HUDEP-2 (cell line): Measurements from ENCODE around the gene ALKBH3.
A peak's percentile ranks its signal among the peaks of the same experiment; 100 is the strongest.

Source experiments
- DNase-seq, 76 experiments: peaks; one replicate each; lab custom pipeline; 2025; ENCODE audit not compliant: unreplicated experiment in 76 of 76; lab: John Stamatoyannopoulos, UW

The ALKBH3 gene

DNA sequence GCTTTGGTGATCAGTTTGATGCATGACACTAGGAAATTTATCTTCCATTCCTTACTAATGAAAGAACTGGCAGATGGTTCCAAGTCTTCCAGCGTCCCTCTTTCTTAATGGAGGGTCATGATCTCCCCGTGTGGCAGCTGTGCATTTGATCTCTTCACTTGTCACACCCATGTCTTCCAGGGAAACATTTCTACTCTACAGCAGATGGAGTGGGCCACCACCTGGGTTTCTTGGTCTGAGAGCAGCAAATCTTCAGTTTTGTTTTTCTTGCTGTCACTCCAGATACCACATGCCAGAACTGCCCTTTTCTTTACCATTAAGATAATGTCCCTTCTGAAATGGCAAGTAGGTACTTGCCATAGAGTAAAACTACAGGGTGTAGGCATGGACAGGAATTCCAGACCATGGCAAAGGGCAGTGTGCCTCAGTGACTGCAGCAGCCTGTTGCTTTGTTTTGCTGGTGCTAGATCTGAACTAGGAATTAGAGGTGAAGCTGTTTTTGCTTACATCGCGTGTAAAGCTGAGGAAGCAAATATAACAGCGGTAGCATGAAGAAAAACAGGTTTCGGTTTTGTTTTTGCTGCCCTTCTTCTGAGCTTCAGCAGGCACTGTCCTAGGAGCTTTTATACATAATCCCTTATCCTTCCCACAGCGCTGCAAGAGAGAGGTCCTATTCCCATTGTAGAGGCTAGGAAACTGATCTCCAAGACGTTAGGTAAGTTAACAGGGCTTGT lies 41.1 kb downstream of the ALKBH3 start:
- DNase-seq = no peak

GRCh38 chr11:43922295-43922648 lies 41.6 kb downstream of the ALKBH3 start:
- DNase-seq = no peak

DNA sequence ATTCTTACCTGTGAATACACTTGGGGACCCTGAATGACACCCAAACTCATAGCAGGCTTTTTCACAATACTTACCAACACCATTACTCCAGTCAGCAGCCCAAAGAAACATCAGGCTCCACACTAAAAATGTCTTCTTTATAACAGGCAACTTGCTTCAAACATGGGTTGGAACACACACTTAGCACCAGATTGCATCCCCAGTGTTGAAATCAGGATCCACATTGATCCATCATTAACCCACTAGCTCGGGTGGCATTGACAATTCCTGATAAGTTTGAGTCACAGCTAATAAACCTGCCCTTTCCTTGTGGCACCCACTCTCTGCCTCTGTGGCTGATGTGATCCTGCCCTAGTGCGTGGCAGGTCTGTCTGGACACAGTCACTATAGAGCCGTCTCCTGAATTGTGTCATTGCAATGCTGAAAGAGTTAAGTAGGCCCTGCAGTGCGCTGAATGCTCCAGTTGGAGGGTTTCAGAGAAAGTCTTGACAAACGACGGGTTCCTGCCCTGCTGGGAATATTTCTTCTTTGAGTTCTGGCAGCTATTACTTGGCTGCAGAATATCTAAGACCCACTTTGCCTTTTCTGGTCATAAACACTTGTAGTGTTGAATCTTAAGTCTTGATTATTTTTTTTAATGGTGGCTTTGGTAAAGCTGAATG lies 42.2 kb downstream of the ALKBH3 start:
- no peak for DNase-seq

GRCh38 chr11:43923406-43924111 lies 42.9 kb downstream of the ALKBH3 start:
- DNase-seq = no peak

- no peak for DNase-seq
Measured at GRCh38 chr11:43924112-43924855, 43.7 kb downstream of the ALKBH3 start.

DNA sequence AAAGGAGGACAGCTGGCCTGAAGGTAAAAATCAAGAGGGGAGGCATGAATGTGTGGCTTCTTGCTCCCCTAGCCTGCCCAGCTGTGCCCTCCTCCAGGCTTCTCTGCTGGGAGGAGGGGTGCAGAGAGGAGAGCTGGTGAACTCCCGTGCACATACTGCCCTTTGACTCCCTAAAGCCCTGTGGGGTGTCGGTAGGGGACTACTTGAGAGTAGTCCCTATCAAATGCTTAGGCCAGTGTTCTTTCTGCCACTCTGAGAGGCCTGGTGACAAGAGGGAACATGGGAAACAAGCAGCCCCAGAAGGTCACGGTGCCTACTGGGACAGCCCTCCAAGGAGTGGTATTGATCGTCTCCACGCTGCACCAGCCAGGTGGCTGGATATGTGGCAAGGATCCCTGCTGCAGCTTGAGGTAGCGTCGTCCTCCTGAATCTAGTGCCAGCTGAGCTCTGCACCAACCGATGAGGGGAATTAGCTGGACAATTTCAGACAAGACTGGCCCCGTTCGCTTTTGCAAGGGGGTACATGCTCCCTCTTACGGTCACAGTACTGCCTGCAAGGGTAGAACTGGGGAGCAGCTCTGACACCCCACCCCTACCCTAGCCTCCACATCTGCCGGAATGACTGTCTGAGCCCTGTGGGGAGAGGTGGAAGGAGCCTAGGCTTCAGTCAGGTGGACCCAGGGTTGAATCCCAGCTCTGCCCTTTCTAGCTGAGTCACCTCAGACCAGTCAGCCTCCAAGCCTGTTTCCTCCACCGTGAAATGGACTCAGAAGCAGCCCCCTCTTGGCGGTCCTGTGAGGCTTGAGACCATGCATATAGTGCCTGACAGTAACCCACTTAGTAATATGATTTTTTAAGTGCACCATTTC lies 44.7 kb downstream of the ALKBH3 start:
- no peak for DNase-seq

DNA sequence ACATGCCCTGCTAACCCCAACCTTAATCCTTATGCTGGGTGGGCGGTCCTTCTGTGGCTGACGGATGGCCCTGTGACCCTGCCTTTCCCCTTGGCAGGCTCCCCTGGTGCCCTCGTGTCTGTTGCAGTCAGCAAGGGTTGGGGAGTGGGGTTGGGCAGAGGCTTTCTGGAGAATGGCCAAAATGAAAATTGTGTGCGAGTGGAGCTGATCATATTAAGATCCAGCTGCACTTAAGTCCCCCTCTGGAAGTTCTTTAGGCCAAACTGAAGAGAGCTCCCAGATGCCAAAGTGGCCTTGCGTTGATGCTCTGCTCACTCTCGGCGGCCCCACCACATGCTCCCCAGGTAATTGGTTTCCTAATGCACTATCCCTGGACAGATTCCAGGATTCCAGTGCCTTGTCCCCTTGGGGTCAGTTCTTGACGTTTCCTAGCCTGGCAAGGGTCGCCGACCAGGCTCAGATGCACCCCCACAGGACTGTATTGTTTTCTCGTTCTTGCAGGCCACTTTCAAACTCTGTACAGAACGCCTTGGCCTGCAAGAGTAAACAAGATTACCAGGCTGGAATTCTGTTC lies 45.4 kb downstream of the ALKBH3 start:
- no peak for DNase-seq

GRCh38 chr11:43927070-43927469 lies 46.4 kb downstream of the ALKBH3 start:
- DNase-seq = no peak

GRCh38 chr11:43927925-43928707 lies 47.5 kb downstream of the ALKBH3 start:
- DNase-seq = peak in 31 of 76 experiments; percentile 3 to 69 (median 20)

- DNase-seq = no peak
Measured at GRCh38 chr11:43928721-43929120, 48.1 kb downstream of the ALKBH3 start.

DNA sequence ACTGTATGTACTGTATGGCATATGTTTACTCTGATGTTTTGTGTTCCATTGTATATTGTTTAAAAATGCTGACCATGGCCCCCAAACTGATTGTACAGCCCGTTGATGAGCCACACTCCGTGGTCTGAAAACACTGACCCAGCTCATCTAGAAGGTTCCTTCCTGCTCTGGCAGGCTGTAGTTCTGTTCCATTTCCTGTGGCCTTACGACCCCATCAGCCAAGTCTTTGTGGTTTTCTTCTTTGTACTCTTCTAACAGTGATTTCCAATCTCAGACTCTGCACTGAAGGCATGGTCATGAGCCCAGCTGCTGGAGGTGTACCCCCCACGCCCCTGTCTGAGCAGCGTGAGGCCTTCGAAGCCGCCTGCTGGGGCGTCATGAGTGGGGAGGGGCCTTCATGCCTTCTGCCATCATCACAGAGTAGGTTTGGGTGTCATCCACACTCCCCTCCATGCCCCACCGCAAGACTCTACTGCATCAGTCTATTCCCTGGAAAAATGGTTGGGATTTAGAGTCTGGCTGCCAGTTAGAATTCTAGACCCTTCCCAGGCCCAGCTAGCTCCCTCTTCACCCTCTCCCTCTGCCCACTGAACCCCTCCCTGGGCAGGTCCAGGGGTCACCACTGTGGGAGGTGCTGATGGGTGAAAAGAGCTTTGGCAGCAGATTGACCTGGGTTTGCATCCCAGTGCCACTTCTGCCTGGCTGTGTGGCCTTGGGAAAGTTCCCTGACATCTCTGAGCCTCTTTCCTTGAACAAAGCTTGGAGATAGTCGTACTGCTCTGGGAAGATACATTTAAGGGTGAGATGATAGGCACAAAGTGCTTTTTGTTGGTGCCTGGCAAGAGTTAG lies 50.5 kb downstream of the ALKBH3 start:
- no peak for DNase-seq

- DNase-seq = no peak
Measured at GRCh38 chr11:43931717-43932039, 51.0 kb downstream of the ALKBH3 start.

DNA sequence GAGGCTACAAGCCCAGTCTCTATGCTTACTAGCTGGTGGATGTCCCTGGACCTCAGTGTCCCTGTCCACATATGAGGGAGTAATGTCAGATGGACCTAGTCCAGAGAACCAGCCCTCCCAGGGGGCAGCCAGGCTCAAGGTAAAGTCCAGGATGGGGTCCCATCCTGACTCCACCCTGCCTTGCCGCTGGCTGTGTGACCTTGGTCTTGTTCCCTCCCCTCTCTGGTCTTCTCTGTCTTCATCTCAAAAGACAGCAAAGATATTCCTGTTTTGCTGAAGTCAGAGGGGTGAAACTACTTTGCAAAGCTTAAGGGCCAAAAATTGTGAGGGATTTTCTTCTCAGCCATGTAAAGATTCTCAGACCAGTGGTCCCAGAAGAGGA lies 52.6 kb downstream of the ALKBH3 start:
- DNase-seq = no peak

DNA sequence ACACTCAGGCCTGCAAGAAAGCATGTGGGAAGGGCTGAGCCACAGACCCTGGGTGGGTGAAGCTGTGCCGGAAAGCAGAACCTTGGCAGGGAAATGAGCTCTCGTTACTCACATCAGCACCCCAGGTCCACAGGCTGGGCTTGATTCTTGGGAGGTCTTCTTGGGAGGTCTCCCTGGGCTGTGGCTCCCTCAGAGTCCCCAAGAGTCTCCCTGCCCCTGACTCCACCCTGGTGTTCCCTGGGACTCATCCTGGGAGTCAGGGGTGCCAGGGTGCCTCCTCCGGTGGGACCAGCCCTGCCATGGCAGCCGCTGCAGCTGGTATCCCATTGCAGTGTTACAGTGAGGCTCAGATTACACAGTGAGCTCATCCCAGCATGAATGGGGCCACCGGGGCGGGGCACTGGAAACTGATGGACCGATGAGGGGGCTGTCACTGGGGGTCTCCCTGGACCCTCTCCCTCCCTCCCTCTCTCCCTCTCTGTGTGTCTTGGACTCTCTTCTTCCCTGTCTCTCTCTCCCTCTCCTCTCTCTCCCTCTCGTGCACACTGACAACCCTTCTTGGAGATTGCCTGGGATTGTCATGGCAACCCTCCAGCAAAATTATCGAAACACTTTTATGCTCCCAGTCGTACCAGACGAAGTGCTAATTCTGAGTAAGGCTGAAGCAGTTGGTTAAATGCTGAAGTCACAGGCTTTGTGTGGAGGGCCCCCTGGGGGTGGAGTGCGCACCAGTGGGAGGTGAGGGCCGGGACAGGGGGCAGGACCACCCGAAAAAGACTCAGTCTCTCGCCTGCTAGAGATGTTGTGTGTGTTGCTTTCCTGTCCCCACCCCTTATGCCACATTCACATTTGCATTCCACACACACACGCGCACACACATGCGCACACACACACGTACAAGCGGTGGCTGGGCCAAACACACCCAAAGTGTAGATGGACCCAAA lies 53.2 kb downstream of the ALKBH3 start:
- DNase-seq = no peak

DNA sequence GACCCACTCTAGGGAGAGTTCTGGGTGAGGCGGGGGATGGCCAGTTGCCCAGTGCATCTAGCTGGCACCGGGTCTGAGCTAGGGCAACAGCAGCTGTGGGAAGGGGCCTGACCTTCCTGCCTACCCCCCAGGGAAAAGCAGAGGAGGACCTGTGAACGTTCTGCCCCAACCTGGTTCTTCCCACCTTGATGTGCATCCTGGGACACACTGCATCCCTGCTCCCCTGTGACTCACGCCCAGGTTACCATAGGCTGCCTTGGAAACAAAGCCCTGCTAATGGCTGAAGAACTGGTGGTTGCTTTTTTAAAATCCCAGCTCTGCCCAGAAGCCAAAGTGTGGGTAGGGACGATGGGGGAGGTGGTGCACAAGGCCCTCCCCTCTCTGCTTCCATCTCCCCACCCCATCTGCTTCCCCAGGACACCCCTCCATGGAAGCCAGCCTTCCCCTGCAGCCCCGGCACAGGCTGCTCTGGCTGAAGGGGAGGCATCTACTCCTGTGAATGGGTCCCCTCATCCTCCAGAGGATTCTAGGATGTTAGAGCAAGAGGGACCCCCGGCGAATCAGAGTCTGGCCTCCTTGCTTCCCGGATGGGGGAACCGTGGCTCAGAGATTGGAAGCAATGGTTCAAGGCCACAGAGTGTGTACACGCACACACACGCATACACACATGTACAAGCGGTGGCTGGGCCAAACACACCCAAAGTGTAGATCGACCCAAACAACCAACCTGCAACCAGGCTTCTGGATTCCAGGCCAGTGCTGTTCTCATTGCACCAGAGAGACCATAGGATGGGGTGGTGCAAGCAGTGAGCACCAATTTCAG lies 54.2 kb downstream of the ALKBH3 start:
- DNase-seq = no peak

DNA sequence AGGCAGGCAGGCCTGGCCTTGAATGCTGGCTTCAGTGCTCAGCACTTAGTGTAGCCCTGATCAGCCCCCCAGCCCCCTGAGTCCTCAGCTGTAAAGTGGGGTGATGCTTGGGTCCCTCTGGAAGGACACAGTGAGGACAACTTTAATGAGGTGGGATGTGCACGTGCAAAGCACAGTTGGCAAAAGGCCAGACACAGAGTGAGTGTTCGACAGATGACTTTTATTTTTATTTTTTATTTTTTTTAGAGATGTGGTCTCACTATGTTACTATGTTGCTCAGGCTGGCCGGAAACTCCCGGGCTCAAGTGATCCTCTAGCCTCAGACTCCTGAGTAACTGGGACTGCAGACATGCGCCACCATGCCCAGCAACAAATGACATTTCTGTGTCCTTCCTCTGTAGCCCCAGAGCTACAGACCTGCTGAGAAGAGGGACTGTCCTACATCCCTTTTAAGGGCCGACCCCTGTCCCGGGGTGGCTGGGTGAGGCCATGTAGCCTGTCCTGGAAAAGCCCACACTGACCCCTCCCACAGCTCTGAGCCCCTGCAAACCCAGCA lies 54.9 kb downstream of the ALKBH3 start:
- no peak for DNase-seq
